HL-60/S4 treated with phorbol 12-myristate 13-acetate at 8.2 ng/mL for 4 days and 3 days (cell line): ENCODE measurements around the gene NCOA4.
"Not testable (repeated sequence)": the region's sequence is repeated elsewhere in the genome, so short reads cannot be mapped to it uniquely, and the experiment has no call there.

ENCODE experiments used
- in situ Hi-C: fragments of 300-500 bp; cut with MboI; formaldehyde crosslinking; loops from 2 replicates; pipeline ENCODE4 v1.15.0; 2022; ENCODE audit warnings: low sequenced_read_pairs

NCOA4 gene

GRCh38 chr10:46020344-46020657 is 10.1 kb downstream of the NCOA4 start:
- in situ Hi-C loops: no loop called here

GRCh38 chr10:46019569-46020343 is 10.7 kb downstream of the NCOA4 start:
- in situ Hi-C loops: no loop called here

GRCh38 chr10:46019177-46019528 is 11.3 kb downstream of the NCOA4 start:
- in situ Hi-C loops: no loop called here

- in situ Hi-C loops: no loop called here
Measured at GRCh38 chr10:46018453-46019176, 11.8 kb downstream of the NCOA4 start.

GRCh38 chr10:46017733-46018132 is 12.7 kb downstream of the NCOA4 start:
- in situ Hi-C loops: no loop called here

- in situ Hi-C loops: no loop called here
Measured at GRCh38 chr10:46016811-46017210, 13.6 kb downstream of the NCOA4 start.

GRCh38 chr10:46016190-46016589 is 14.2 kb downstream of the NCOA4 start:
- in situ Hi-C loops: no loop called here

- in situ Hi-C loops: no loop called here
Measured at GRCh38 chr10:46014683-46015405, 15.6 kb downstream of the NCOA4 start.

GRCh38 chr10:46014206-46014605 is 16.2 kb downstream of the NCOA4 start:
- in situ Hi-C loops: no loop called here

- in situ Hi-C loops: no loop called here
Measured at GRCh38 chr10:46012746-46013145, 17.7 kb downstream of the NCOA4 start.

- in situ Hi-C loops: no loop called here
Measured at GRCh38 chr10:46006219-46006618, 24.2 kb downstream of the NCOA4 start.

- in situ Hi-C loops: no loop called here
Measured at GRCh38 chr10:46005383-46005782, 25.0 kb downstream of the NCOA4 start.

GRCh38 chr10:46004963-46005362 is 25.5 kb downstream of the NCOA4 start:
- in situ Hi-C loops: no loop called here

- in situ Hi-C loops: no loop called here
Measured at GRCh38 chr10:46002916-46003693, 27.3 kb downstream of the NCOA4 start.

GRCh38 chr10:46002189-46002687 is 28.2 kb downstream of the NCOA4 start:
- in situ Hi-C loops: not testable (repeated sequence)

- in situ Hi-C loops: no loop called here
Measured at GRCh38 chr10:46001187-46001756, 29.2 kb downstream of the NCOA4 start.

- in situ Hi-C loops: no loop called here
Measured at GRCh38 chr10:46000538-46000937, 29.9 kb downstream of the NCOA4 start.

- in situ Hi-C loops: not testable (repeated sequence)
Measured at GRCh38 chr10:45999955-46000354, 30.5 kb downstream of the NCOA4 start.

GRCh38 chr10:45997994-45998763 is 32.2 kb downstream of the NCOA4 start:
- in situ Hi-C loops: no loop called here

- in situ Hi-C loops: no loop called here
Measured at GRCh38 chr10:45997557-45997956, 32.9 kb downstream of the NCOA4 start.
